H1 (cell line): ENCODE results near the gene SLC6A2. TPM values are rescaled to one million over a fixed set of nuclear protein-coding genes. Genes with fewer than 3 reads are reported as not detected.

ENCODE experiments used
- CEBPB ChIP-seq: IDR thresholded peaks from 2 replicates; pipeline ENCODE4 v1.6.1; 2012; ENCODE audit warnings: low read depth, low read length
- E2F6 ChIP-seq: IDR thresholded peaks from 2 replicates; pipeline ENCODE4 v1.6.1; 2012; ENCODE audit warnings: inconsistent platforms
- RAD21 ChIP-seq, 2 experiments: IDR thresholded peaks in 1 of 2; conservative IDR thresholded peaks in 1 of 2; 2 replicates each; pipeline ENCODE4 v1.6.1; 2011; ENCODE audit warnings: low read depth in 2 of 2, low read length in 2 of 2, improper control_type of control experiment in 1 of 2, inconsistent platforms in 1 of 2, mild to moderate bottlenecking in 1 of 2, moderate library complexity in 1 of 2
- polyA plus RNA-seq, 7 experiments: library from polyadenylated mRNA; depleted of rRNA in 3 of 7; stranded (reverse) in 5 of 7; unstranded in 2 of 7; fragments of >200 nt in 5 of 7; fragments of 200-250 nt in 2 of 7; gene quantifications; 1 replicate in 5 of 7; 2 replicates in 1 of 7; 4 replicates in 1 of 7; pipeline versions ENCODE4 v1.2.1 to v1.2.3, GENCODE V29; 2011 to 2013; ENCODE audit warnings: missing spikeins in 2 of 7, mixed read lengths in 2 of 7
- total RNA-seq: library from RNA; stranded (reverse); fragmentation: NEBNext Ultra II Directional; extraction: Animal tissue kit (Norgen Biotek cat#: 25700); gene quantifications from 2 replicates; pipeline ENCODE4 v1.2.1, GENCODE V29; 2021

Gene SLC6A2
- total and polyA plus RNA-seq, 2 of the 8 experiments (the other 6 are each of a cell fraction or from before 2014, with no cell fraction given): 0.35 TPM; not detected in 1

GRCh38 chr16:55622930-55623561, 32.7 kb upstream of the SLC6A2 start (continued):
- TF ChIP-seq RAD21 (IDR thresholded peaks at IDR 0.05 in 1 of 2, conservative IDR thresholded peaks at IDR 0.05 in 1 of 2; ENCODE audit: low read depth in 2 of 2, low read length in 2 of 2): peak; percentile 54 to 69
- TF ChIP-seq E2F6: peak; percentile 59
- no peak for TF ChIP-seq CEBPB
